PC-3 (cell line): ENCODE results near the gene MTA3.

Source experiments
- EZH2phosphoT487 ChIP-seq: fragments of 300-600 bp; sonication (generic); IDR thresholded peaks from 2 replicates; pipeline ENCODE4 v1.6.1; 2018; ENCODE audit warnings: mild to moderate bottlenecking, antibody characterized with exemption, low read length, borderline replicate concordance
- TF ChIP-seq, protein P1 (sequence below): fragments of 300-600 bp; sonication (generic); conservative IDR thresholded peaks from 2 replicates; pipeline ENCODE4 v1.5.1; 2017; ENCODE audit warnings: antibody characterized with exemption, low read depth, mild to moderate bottlenecking, low read length

- TF ChIP-seq, protein P1, sequence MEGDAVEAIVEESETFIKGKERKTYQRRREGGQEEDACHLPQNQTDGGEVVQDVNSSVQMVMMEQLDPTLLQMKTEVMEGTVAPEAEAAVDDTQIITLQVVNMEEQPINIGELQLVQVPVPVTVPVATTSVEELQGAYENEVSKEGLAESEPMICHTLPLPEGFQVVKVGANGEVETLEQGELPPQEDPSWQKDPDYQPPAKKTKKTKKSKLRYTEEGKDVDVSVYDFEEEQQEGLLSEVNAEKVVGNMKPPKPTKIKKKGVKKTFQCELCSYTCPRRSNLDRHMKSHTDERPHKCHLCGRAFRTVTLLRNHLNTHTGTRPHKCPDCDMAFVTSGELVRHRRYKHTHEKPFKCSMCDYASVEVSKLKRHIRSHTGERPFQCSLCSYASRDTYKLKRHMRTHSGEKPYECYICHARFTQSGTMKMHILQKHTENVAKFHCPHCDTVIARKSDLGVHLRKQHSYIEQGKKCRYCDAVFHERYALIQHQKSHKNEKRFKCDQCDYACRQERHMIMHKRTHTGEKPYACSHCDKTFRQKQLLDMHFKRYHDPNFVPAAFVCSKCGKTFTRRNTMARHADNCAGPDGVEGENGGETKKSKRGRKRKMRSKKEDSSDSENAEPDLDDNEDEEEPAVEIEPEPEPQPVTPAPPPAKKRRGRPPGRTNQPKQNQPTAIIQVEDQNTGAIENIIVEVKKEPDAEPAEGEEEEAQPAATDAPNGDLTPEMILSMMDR = no peak
- TF ChIP-seq EZH2phosphoT487 = no peak
Observed at GRCh38 chr2:42747422-42747821, 179.0 kb downstream of the MTA3 start.
